NT2/D1 (cell line): ENCODE data around the gene ACOXL.

Experiments
- SUZ12 ChIP-seq: IDR thresholded peaks from 2 replicates; pipeline ENCODE4 v1.6.1; 2011; ENCODE audit not compliant: insufficient read length, insufficient read depth; ENCODE audit errors: extremely low read depth
- YY1 ChIP-seq: IDR thresholded peaks from 2 replicates; pipeline ENCODE4 v1.6.1; 2011; ENCODE audit not compliant: insufficient read length, insufficient read depth
- ZNF274 ChIP-seq: IDR thresholded peaks from 2 replicates; pipeline ENCODE4 v1.6.1; 2011; ENCODE audit warnings: mild to moderate bottlenecking, low read depth, low read length

GRCh38 chr2:110727923-110728322 is 4.5 kb upstream of the ACOXL start:
- TF ChIP-seq ZNF274 (no peak), YY1 (no peak), SUZ12 (no peak)
